ENCODE measurements around the gene ZSWIM8. TPM values are rescaled to one million over a fixed set of nuclear protein-coding genes. Genes with fewer than 3 reads are reported as not detected.

The ZSWIM8 gene
- total RNA-seq, 1 donor from 2014 or later: 102 TPM

DNA sequence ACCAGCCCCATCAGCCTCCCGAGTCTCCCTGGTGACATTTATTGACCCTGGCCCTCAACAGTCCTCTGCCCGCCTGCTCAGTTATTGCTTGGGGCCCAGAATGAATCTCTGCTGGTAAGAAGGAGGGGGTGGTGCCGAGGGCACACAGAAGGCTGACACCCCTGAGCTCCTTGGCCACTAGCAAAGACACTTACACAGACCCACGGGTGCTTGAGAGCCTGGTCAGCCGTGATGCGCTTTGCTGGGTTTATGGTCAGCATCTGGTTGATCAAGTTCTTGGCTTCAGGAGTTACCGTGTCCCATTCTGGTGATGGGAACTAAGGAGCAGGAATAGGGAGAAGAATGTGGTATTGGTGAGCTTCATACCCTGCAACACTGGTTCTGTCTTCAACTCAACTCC is 61.6 kb downstream of the ZSWIM8 start:
- H3K4me1 Mint-ChIP-seq (ENCODE audit: low read depth): peaks cover 22% of the 10 kb centered on the region
- no peak overlapping the region for H3K4me3 Mint-ChIP-seq (ENCODE audit: unreplicated experiment)
- no peak overlapping the region for H3K27ac Mint-ChIP-seq (ENCODE audit: unreplicated experiment)
- no peak for DNase-seq (ENCODE audit: low spot score)
- TF ChIP-seq, protein P1, sequence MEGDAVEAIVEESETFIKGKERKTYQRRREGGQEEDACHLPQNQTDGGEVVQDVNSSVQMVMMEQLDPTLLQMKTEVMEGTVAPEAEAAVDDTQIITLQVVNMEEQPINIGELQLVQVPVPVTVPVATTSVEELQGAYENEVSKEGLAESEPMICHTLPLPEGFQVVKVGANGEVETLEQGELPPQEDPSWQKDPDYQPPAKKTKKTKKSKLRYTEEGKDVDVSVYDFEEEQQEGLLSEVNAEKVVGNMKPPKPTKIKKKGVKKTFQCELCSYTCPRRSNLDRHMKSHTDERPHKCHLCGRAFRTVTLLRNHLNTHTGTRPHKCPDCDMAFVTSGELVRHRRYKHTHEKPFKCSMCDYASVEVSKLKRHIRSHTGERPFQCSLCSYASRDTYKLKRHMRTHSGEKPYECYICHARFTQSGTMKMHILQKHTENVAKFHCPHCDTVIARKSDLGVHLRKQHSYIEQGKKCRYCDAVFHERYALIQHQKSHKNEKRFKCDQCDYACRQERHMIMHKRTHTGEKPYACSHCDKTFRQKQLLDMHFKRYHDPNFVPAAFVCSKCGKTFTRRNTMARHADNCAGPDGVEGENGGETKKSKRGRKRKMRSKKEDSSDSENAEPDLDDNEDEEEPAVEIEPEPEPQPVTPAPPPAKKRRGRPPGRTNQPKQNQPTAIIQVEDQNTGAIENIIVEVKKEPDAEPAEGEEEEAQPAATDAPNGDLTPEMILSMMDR (IDR thresholded peaks at IDR 0.05): no peak
- peaks cover 30% of the 10 kb centered on the region for H3K36me3 Mint-ChIP-seq (ENCODE audit: low read depth)
- no peaks in the 10 kb centered on the region for H3K27me3 Mint-ChIP-seq (ENCODE audit: low read depth)
- no peaks in the 10 kb centered on the region for H3K9me3 Mint-ChIP-seq (ENCODE audit: low read depth)

DNA sequence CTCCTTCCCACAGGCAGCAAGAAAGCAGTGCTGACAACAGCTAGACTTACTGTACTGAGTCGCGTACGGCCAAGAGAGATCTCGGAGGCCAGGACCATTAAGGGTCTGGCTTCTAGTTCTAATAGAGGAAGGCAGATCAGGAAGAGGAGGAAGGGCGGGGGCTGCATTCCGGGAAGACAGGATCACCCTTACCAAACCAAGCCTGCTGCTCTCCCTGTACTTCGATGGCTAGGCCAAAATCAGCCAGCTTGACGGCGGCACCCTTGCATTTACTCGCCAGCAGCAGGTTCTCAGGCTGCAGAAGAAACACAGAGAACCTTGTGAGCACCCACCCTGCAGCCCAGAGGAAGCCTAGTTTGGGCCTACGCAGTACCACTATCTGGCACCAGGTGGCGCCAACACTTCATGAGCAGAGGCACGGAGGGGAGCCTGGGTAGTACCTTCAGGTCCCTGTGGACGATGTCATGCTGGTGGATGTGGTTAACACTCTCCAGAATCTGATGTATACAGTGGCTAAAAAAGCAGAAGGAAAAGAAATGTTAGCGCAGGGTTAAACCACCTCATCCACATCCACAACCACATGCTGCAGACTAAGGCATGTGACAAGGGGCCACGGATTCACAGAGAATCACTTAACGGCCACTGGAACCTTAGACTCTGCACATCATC is 63.5 kb downstream of the ZSWIM8 start:
- DNase-seq (ENCODE audit: low spot score): peak; percentile 79
- H3K27ac Mint-ChIP-seq (ENCODE audit: unreplicated experiment): peak overlapping the region; percentile 80
- TF ChIP-seq, protein P1 (IDR thresholded peaks at IDR 0.05): peak; percentile 98
- no peaks in the 10 kb centered on the region for H3K27me3 Mint-ChIP-seq (ENCODE audit: low read depth)
- peaks cover 26% of the 10 kb centered on the region for H3K36me3 Mint-ChIP-seq (ENCODE audit: low read depth)
- peaks cover 22% of the 10 kb centered on the region for H3K4me1 Mint-ChIP-seq (ENCODE audit: low read depth)
- no peak overlapping the region for H3K4me3 Mint-ChIP-seq (ENCODE audit: unreplicated experiment)
- H3K9me3 Mint-ChIP-seq (ENCODE audit: low read depth): no peaks in the 10 kb centered on the region

DNA sequence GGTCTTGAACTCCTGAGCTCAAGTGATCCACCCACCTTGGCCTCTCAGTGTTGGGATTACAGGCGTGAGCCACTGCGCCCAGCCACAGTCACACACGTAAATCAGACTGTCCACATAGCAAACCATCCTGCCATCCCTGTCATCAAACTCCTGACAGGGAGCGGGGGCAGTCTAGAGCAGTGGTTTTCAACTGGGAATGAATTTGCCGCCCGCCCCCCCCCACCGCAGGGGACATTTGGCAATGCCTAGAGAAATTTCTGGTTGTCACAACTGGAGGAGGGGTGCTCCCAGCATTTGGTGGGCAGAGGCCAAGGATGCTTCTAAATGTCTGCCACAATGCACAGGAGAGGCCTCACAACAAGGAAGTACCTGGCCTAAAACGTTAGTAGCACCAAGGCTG is 64.8 kb downstream of the ZSWIM8 start:
- H3K27me3 Mint-ChIP-seq (ENCODE audit: low read depth): no peaks in the 10 kb centered on the region
- H3K4me1 Mint-ChIP-seq (ENCODE audit: low read depth): peaks cover 22% of the 10 kb centered on the region
- no peaks in the 10 kb centered on the region for H3K9me3 Mint-ChIP-seq (ENCODE audit: low read depth)
- no peak overlapping the region for H3K4me3 Mint-ChIP-seq (ENCODE audit: unreplicated experiment)
- DNase-seq (ENCODE audit: low spot score): peak; percentile 32
- H3K36me3 Mint-ChIP-seq (ENCODE audit: low read depth): peaks cover 28% of the 10 kb centered on the region
- TF ChIP-seq, protein P1 (IDR thresholded peaks at IDR 0.05): no peak
- peak overlapping the region; percentile 86 for H3K27ac Mint-ChIP-seq (ENCODE audit: unreplicated experiment)

DNA sequence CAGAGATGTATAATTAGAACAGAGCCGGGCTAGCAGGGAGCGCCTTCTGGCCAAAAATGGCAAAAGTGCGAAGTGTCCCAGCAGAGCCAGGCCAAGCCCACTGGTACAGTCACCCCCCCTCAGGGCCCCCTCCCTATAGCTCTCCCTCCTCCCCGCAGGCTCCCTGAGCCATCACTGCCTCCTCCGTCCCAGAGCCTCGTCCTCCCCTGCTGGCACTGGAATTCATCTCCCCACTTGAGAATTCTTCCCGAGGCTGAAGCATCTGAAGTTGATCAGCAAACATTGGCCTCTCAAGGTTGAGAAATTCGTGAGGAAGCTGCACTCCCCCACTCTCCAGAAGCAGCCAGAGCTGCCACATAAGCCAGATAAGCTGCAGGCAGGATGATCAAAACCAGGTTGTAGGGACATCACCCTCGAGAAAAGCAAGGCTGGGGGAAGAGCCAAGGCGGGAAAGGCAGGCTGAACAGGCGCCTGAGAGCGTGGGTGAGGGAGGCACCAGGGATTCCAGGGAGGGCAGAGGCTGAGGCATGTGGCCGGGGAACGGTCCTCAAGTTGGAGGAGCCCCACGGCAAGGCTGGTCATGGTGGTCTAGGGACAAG is 65.6 kb downstream of the ZSWIM8 start:
- peak; percentile 73 for DNase-seq (ENCODE audit: low spot score)
- peaks cover 22% of the 10 kb centered on the region for H3K4me1 Mint-ChIP-seq (ENCODE audit: low read depth)
- no peak overlapping the region for H3K4me3 Mint-ChIP-seq (ENCODE audit: unreplicated experiment)
- TF ChIP-seq, protein P1 (IDR thresholded peaks at IDR 0.05): peak; percentile 36
- H3K27ac Mint-ChIP-seq (ENCODE audit: unreplicated experiment): peak overlapping the region; percentile 86
- H3K36me3 Mint-ChIP-seq (ENCODE audit: low read depth): peaks cover 27% of the 10 kb centered on the region
- H3K9me3 Mint-ChIP-seq (ENCODE audit: low read depth): no peaks in the 10 kb centered on the region
- no peaks in the 10 kb centered on the region for H3K27me3 Mint-ChIP-seq (ENCODE audit: low read depth)

Other genes starting within 250 kb of the ZSWIM8 start
- gene USP54, start 194.3 kb upstream of the ZSWIM8 start, total RNA-seq: 5.8 to 11.6 TPM (median 6.5 TPM) in 3 replicates
- 4.2 to 18.4 TPM (median 5.2 TPM) in 3 replicates for gene MYOZ1, start 144.1 kb upstream of the ZSWIM8 start, total RNA-seq
- 0.13 to 0.45 TPM in 2 of 3 replicates, not detected in the other for gene SYNPO2L, start 129.6 kb upstream of the ZSWIM8 start, total RNA-seq
- 2.9 to 5.2 TPM (median 3.9 TPM) in 3 replicates for gene AGAP5, start 87.5 kb upstream of the ZSWIM8 start, total RNA-seq
- gene SEC24C, start 41.2 kb upstream of the ZSWIM8 start, total RNA-seq: 54.0 to 69.1 TPM (median 55.6 TPM) in 3 replicates
- 14.8 to 27.5 TPM (median 17.4 TPM) in 3 replicates for gene CHCHD1, start 3.6 kb upstream of the ZSWIM8 start, total RNA-seq
- 24.4 to 29.0 TPM (median 27.3 TPM) in 3 replicates for gene NDST2, start 26.0 kb downstream of the ZSWIM8 start, total RNA-seq
- gene CAMK2G, start 88.9 kb downstream of the ZSWIM8 start, total RNA-seq: 30.5 to 31.7 TPM (median 30.5 TPM) in 3 replicates
- 54.2 to 84.9 TPM (median 54.8 TPM) in 3 replicates for gene PLAU, start 125.5 kb downstream of the ZSWIM8 start, total RNA-seq
- 429 to 498 TPM (median 485 TPM) in 3 replicates for gene VCL, start 212.5 kb downstream of the ZSWIM8 start, total RNA-seq

Measured in chondrocyte (in vitro differentiated cells).